ENCODE data around the gene WDFY4.

The WDFY4 gene

DNA sequence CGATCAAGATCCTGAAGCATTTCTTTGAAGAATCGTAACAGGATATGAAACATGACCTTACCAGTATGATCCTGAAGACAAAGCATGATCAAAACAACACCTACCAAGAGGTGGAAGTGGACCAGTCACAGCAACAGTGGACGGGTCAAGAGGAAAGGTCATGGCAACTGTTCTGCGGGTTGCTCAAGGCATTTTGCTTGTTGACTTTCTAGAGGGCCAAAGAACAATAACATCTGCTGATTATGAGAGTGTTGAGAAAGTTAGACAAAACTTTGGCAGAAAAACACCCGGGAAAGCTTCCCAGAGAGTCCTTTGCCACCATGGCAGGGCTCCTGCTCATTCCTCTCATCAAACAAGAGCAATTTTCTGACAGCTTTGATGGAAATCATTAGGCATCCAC is 320.6 kb downstream of the WDFY4 start:
- Histone ChIP-seq H3K9ac (ENCODE audit: low read length) (no peak overlapping the region), H4K20me1 (ENCODE audit: low read depth, low read length) (no peaks in the 10 kb centered on the region), H3K27ac (ENCODE audit: low read depth, low read length) (no peak overlapping the region), H2AFZ (ENCODE audit: low read depth, low read length, severe bottlenecking) (no peak overlapping the region), H3K9me2 (replicated peaks; ENCODE audit: insufficient read depth, low read length) (no peaks in the 10 kb centered on the region), H3F3A (ENCODE audit: insufficient read depth) (no peaks in the 10 kb centered on the region), H3K27me3 (ENCODE audit: low read length) (no peaks in the 10 kb centered on the region), H3K4me2 (ENCODE audit: low read depth, low read length, poor library complexity, severe bottlenecking) (no peak overlapping the region), H3K36me3 (ENCODE audit: low read length) (no peaks in the 10 kb centered on the region), H3K9me3 (ENCODE audit: insufficient read depth, low read length) (no peaks in the 10 kb centered on the region), H3K4me3 (ENCODE audit: insufficient read depth, low read length, poor library complexity, severe bottlenecking) (no peak overlapping the region), H3K79me2 (ENCODE audit: insufficient read depth, low read length) (no peaks in the 10 kb centered on the region)
- no peak for TF ChIP-seq EZH2phosphoT487 (conservative IDR thresholded peaks at IDR 0.05; ENCODE audit: low read length)
- TF ChIP-seq, protein P1, sequence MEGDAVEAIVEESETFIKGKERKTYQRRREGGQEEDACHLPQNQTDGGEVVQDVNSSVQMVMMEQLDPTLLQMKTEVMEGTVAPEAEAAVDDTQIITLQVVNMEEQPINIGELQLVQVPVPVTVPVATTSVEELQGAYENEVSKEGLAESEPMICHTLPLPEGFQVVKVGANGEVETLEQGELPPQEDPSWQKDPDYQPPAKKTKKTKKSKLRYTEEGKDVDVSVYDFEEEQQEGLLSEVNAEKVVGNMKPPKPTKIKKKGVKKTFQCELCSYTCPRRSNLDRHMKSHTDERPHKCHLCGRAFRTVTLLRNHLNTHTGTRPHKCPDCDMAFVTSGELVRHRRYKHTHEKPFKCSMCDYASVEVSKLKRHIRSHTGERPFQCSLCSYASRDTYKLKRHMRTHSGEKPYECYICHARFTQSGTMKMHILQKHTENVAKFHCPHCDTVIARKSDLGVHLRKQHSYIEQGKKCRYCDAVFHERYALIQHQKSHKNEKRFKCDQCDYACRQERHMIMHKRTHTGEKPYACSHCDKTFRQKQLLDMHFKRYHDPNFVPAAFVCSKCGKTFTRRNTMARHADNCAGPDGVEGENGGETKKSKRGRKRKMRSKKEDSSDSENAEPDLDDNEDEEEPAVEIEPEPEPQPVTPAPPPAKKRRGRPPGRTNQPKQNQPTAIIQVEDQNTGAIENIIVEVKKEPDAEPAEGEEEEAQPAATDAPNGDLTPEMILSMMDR (IDR thresholded peaks at IDR 0.05; ENCODE audit: insufficient read depth, low read length, poor library complexity, severe bottlenecking): no peak

DNA sequence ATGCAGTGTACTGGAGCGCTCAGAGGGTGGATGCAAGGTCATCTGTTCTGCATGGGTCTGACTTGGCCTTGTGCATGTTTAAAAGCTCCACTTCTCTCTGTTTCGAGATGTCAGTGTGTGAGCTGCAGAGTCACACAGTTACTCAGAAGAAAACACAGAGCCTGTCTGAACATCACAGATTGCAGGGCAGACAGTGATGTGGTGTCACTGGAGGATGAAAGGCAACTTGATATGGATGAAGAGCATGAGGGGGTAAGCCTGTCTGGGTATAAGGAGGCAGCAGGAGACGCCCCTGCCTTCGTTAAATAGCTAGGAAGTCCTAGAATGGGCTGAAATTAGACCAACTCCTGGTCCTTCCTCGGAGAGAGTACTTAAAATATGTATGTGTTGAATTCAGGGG is 322.5 kb downstream of the WDFY4 start:
- Histone ChIP-seq H3K4me2 (ENCODE audit: low read depth, low read length, poor library complexity, severe bottlenecking) (no peak overlapping the region), H3K9me3 (ENCODE audit: insufficient read depth, low read length) (no peaks in the 10 kb centered on the region), H3K9me2 (replicated peaks; ENCODE audit: insufficient read depth, low read length) (no peaks in the 10 kb centered on the region), H2AFZ (ENCODE audit: low read depth, low read length, severe bottlenecking) (no peak overlapping the region), H3K9ac (ENCODE audit: low read length) (no peak overlapping the region), H3F3A (ENCODE audit: insufficient read depth) (no peaks in the 10 kb centered on the region), H3K27me3 (ENCODE audit: low read length) (no peaks in the 10 kb centered on the region), H4K20me1 (ENCODE audit: low read depth, low read length) (no peaks in the 10 kb centered on the region), H3K27ac (ENCODE audit: low read depth, low read length) (no peak overlapping the region), H3K4me3 (ENCODE audit: insufficient read depth, low read length, poor library complexity, severe bottlenecking) (no peak overlapping the region), H3K36me3 (ENCODE audit: low read length) (no peaks in the 10 kb centered on the region), H3K79me2 (ENCODE audit: insufficient read depth, low read length) (no peaks in the 10 kb centered on the region)
- no peak for TF ChIP-seq EZH2phosphoT487 (conservative IDR thresholded peaks at IDR 0.05; ENCODE audit: low read length)
- TF ChIP-seq, protein P1 (IDR thresholded peaks at IDR 0.05; ENCODE audit: insufficient read depth, low read length, poor library complexity, severe bottlenecking): no peak

DNA sequence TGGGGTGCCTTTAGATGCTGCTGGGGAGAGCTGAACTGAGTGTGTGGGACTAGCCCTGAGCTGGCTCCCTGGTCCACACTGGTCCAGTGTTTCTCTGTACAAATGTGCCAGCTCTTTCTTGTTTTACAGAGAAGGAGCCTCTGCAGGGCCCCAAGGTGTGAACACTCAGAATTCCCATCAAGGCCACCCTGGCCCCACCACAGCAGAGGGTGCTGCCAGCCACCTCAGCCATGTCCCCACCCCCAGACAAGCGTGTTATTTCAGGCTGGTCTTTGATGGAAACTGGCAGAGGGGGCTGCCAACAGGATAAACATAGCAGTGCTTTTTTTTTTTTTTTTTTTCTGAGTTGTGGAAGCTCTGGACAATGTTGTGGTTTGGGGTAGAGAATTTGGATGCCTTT is 323.4 kb downstream of the WDFY4 start:
- Histone ChIP-seq H3K27me3 (ENCODE audit: low read length) (no peaks in the 10 kb centered on the region), H3K36me3 (ENCODE audit: low read length) (no peaks in the 10 kb centered on the region), H3K9ac (ENCODE audit: low read length) (no peak overlapping the region), H3K79me2 (ENCODE audit: insufficient read depth, low read length) (no peaks in the 10 kb centered on the region), H3K9me2 (replicated peaks; ENCODE audit: insufficient read depth, low read length) (no peaks in the 10 kb centered on the region), H3K4me3 (ENCODE audit: insufficient read depth, low read length, poor library complexity, severe bottlenecking) (no peak overlapping the region), H3K4me2 (ENCODE audit: low read depth, low read length, poor library complexity, severe bottlenecking) (no peak overlapping the region), H2AFZ (ENCODE audit: low read depth, low read length, severe bottlenecking) (no peak overlapping the region), H4K20me1 (ENCODE audit: low read depth, low read length) (no peaks in the 10 kb centered on the region), H3F3A (ENCODE audit: insufficient read depth) (no peaks in the 10 kb centered on the region), H3K9me3 (ENCODE audit: insufficient read depth, low read length) (no peaks in the 10 kb centered on the region), H3K27ac (ENCODE audit: low read depth, low read length) (no peak overlapping the region)
- TF ChIP-seq, protein P1 (IDR thresholded peaks at IDR 0.05; ENCODE audit: insufficient read depth, low read length, poor library complexity, severe bottlenecking): no peak
- no peak for TF ChIP-seq EZH2phosphoT487 (conservative IDR thresholded peaks at IDR 0.05; ENCODE audit: low read length)
